ENCODE measurements around the gene ITIH3.
A peak's percentile ranks its signal among the peaks of the same experiment; 100 is the strongest.

Gene ITIH3

DNA sequence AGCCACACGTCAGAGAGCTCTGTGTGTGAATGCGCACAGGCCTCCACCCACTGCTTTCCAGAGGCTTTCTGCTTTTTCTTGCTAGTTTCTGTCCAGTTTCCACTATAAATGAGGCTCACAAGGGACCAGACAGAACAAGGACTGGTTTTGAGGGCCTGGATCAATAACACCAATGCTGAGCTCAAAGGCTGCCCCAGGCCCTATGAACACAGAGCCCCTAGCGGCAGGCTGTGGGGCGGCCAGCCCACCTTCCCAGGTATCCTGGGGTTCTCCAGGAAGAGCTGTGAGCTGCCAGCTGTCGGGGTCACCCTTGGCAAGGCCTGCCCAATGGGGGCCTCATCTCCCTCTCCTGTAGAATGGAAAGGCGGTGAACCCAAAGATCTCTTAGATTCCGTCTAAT, 2.2 kb upstream of the ITIH3 start:
- no peak overlapping the region for H3K27ac ChIP-seq
- TF ChIP-seq, protein P1, sequence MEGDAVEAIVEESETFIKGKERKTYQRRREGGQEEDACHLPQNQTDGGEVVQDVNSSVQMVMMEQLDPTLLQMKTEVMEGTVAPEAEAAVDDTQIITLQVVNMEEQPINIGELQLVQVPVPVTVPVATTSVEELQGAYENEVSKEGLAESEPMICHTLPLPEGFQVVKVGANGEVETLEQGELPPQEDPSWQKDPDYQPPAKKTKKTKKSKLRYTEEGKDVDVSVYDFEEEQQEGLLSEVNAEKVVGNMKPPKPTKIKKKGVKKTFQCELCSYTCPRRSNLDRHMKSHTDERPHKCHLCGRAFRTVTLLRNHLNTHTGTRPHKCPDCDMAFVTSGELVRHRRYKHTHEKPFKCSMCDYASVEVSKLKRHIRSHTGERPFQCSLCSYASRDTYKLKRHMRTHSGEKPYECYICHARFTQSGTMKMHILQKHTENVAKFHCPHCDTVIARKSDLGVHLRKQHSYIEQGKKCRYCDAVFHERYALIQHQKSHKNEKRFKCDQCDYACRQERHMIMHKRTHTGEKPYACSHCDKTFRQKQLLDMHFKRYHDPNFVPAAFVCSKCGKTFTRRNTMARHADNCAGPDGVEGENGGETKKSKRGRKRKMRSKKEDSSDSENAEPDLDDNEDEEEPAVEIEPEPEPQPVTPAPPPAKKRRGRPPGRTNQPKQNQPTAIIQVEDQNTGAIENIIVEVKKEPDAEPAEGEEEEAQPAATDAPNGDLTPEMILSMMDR (IDR thresholded peaks at IDR 0.05) = peak; percentile 19; the same call in 1 of the 2 replicates
- no peak for TF ChIP-seq ZFX (IDR thresholded peaks at IDR 0.05; ENCODE audit: borderline replicate concordance)

DNA sequence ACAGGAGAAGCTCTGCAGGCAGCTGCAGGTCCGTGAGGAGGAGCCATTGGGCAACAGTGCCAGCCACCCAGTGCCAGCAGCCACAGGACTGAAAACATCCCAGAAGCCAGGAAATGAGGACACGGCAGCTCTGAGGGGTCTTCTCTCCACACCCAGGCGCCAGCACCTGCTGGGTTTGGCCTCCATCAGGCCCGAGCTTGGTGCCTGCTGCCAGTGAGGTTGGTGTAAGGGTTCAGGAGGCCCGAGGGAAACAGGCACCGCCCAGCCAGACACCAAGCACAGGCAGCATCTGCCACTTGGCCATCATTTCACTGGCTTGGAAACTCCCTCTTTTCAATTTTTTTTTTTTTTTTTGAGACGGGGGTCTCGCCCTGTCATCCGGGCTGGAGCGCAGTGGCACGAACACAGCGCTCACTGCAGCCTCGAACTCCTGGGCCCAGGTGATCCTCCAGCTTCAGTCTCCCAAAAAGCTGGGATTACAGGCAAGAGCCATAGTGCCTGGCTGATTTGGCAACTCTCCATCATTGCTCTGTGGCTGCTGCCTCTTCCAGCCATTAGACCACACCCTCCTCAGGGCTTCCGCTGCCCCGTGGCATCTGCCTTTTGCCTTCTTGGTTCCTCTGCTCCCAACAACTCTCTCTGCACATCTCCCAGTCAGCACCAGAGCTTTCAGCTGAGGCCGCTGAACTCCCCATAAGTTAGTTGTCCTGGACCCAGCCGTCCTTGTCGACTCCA, 1.5 kb upstream of the ITIH3 start:
- no peak overlapping the region for H3K27ac ChIP-seq
- TF ChIP-seq, protein P1 (IDR thresholded peaks at IDR 0.05) = no peak
- TF ChIP-seq ZFX (IDR thresholded peaks at IDR 0.05; ENCODE audit: borderline replicate concordance) = no peak

DNA sequence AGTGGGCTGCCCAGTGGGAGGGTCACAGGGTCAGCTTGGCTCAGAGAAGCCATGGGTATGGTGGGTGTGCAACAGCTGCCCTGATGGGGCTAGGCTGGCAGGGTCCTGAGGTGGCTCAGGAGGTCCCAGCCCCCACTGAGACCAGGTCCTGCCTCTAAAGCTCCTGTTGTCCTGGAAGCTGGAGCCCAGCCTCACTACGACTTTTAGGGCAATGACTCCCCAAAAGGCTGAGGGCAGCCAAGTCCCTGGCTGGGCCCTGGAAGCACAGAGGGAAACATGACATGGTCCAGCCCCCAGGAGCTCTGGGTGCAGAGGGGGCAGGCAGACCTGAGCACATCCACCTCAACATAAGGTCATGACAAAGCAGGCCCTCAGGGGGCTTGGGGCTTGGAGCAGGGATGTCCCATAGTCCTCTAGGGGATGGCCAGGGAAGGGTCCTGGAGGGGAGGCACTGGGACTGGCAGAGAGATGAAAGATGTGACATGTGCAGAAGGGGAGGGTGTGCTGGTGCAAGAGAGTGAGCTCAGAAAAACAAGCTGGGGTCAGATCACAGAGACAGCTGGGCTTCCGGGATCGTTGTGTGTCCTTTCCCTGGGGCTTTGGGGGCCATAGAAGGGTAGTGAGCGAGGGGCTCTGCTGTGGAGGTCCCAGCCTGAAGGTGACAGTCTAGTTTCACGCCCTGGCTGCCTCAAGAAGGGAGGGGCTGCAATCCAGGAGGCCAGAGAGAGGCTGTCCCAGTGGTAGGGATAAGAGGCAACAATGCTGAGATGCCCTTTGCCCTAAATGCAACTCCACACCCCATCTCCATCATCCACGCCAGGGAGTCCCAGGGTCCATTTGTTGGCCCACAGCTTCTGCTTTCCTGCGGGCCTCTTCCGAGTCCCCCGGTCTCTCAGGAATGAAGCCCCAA, 639 bp upstream of the ITIH3 start:
- H3K27ac ChIP-seq = no peak overlapping the region
- TF ChIP-seq ZFX (IDR thresholded peaks at IDR 0.05; ENCODE audit: borderline replicate concordance) = no peak
- TF ChIP-seq, protein P1 (IDR thresholded peaks at IDR 0.05) = no peak

DNA sequence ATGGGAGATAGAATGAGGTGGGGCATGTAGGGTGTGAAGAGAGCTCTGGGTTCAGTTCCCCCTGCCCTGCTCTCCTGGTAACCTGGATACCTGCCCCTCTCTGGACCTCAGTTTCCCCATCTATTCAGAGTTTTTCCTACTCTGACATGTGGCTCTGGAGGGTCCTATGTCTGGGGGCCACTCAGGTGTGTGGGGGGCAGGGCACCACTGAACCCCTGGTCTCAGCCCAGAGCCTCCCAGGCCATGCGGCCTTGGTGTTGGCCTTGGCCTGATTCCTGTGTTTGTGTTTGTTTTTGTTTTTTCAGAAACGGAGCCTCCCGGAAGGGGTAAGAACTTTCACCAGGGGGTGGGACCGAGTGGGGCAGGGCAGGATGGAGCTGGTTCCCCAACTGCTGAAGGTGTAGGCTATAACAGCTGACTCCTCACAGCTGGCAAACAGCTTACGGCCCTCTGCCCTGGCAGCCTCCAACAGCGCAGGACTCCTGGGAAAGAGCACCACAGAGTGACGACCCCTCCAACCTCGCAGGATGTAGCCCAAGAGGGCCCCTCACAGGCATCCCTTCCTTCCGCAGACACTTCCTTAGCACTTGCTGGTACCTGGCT, 803 bp downstream of the ITIH3 start:
- H3K27ac ChIP-seq = no peak overlapping the region
- TF ChIP-seq, protein P1 (IDR thresholded peaks at IDR 0.05) = no peak

DNA sequence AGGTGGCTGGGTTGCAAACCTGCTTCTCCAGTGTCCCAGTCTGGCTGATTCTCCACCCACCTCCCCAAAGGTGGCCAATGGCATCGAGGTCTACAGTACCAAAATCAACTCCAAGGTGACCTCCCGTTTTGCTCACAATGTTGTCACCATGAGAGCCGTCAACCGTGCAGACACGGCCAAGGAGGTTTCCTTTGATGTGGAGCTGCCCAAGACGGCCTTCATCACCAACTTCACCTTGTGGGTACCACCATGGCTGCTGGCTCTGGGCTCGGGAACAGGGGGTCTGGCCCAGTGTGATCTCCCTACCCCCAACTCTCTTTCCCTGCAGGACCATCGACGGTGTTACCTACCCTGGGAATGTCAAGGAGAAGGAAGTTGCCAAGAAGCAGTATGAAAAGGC, 1.8 kb downstream of the ITIH3 start:
- no peak overlapping the region for H3K27ac ChIP-seq
- TF ChIP-seq, protein P1 (IDR thresholded peaks at IDR 0.05) = no peak
- TF ChIP-seq ZFX (IDR thresholded peaks at IDR 0.05; ENCODE audit: borderline replicate concordance) = no peak

DNA sequence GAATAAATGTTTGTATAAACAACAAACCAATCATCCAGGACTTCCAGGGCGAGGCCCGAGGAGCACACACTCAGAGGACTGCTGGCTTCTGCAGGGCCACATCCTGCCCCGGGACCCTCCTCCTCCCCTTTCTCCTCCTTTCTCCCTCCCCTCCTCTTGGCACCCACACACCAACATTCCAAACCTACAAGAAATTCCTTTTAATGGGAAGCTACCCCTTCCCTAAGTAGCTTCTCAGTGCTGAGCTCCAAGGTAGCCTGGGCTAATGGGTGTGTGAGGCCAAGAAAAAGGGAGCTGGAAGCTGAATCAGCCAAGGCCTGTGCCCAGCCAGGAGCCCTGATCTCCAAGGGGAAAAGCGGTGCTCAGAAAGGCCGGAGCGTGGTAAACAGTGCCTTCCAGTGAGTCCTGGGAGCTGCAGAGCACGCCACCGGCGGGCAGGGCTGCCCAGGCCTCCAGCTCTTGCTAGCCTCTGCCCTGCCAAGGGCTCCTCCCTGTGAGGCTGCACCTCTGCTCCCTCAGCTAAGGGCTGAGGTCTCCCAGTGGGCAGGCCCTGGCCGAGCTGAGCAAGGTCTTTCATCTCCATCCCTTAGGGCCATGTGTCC, 3.9 kb downstream of the ITIH3 start:
- no peak for TF ChIP-seq ZFX (IDR thresholded peaks at IDR 0.05; ENCODE audit: borderline replicate concordance)
- TF ChIP-seq, protein P1 (IDR thresholded peaks at IDR 0.05) = no peak
- H3K27ac ChIP-seq = no peak overlapping the region

Measured in 22Rv1 (cell line).